GM12878 (cell line): ENCODE measurements around the gene CUL5. TPM values are rescaled to one million over a fixed set of nuclear protein-coding genes. Genes with fewer than 3 reads are reported as not detected.

Experiments
- ATF7 ChIP-seq: fragments of 450-650 bp; IDR thresholded peaks from 2 replicates; pipeline ENCODE4 v1.6.1; 2016; ENCODE audit warnings: low read depth, mild to moderate bottlenecking
- BRCA1 ChIP-seq: IDR thresholded peaks from 2 replicates; pipeline ENCODE4 v1.6.1; 2011; ENCODE audit warnings: low read depth, low read length, improper control_type of control experiment
- HDAC6 ChIP-seq: fragments of 200-600 bp; sonication (generic); IDR thresholded peaks from one replicate; pipeline ENCODE4 v1.8.0; 2017; ENCODE audit warnings: antibody characterized with exemption; ENCODE audit not compliant: unreplicated experiment
- KAT2A ChIP-seq: conservative IDR thresholded peaks from 2 replicates; pipeline ENCODE4 v1.6.1; 2011; ENCODE audit warnings: low read depth, low read length; ENCODE audit not compliant: control insufficient read depth
- LARP7 ChIP-seq: fragments of 450-650 bp; IDR thresholded peaks from 2 replicates; pipeline ENCODE4 v1.6.1; 2017; ENCODE audit warnings: mild to moderate bottlenecking
- NFYA ChIP-seq: IDR thresholded peaks from 2 replicates; pipeline ENCODE4 v1.6.1; 2011; ENCODE audit warnings: low read depth, mild to moderate bottlenecking, low read length, improper control_type of control experiment, borderline replicate concordance
- NFYB ChIP-seq: IDR thresholded peaks from 2 replicates; pipeline ENCODE4 v1.6.1; 2011; ENCODE audit warnings: low read depth, mild to moderate bottlenecking, low read length, improper control_type of control experiment, moderate library complexity; ENCODE audit not compliant: insufficient read depth
- POLR2AphosphoS2 ChIP-seq: IDR thresholded peaks from 2 replicates; pipeline ENCODE4 v1.6.1; 2011; ENCODE audit warnings: low read depth, mild to moderate bottlenecking, low read length, improper control_type of control experiment, moderate library complexity
- RUNX3 ChIP-seq: IDR thresholded peaks from 2 replicates; pipeline ENCODE4 v1.6.1; 2012; ENCODE audit warnings: low read length, inconsistent platforms
- SPI1 ChIP-seq: IDR thresholded peaks from 2 replicates; pipeline ENCODE4 v1.6.1; 2011; ENCODE audit warnings: low read depth, mild to moderate bottlenecking, low read length, moderate library complexity, borderline replicate concordance; ENCODE audit not compliant: insufficient read depth
- STAT1 ChIP-seq: fragments of 450-650 bp; conservative IDR thresholded peaks from 2 replicates; pipeline ENCODE4 v1.6.1; 2014; ENCODE audit warnings: antibody characterized with exemption, mild to moderate bottlenecking
- polyA plus RNA-seq, 11 experiments: library from polyadenylated mRNA; depleted of rRNA in 4 of 11; unstranded in 6 of 11; stranded (reverse) in 5 of 11; fragments of >200 nt; fragmentation: Nextera tagmentation in 4 of 11; fragmentation: Illumina TruSeq in 1 of 11; extraction: Ambion mirVana in 4 of 11; extraction: Trizol in 1 of 11; gene quantifications; 1 replicate in 1 of 11; 2 replicates in 10 of 11; pipeline versions ENCODE4 v1.2.1 to v1.2.3, GENCODE V29; 2011 to 2016; ENCODE audit warnings: inconsistent platforms in 2 of 11, missing spikeins in 2 of 11, low read depth in 1 of 11
- total RNA-seq, 4 experiments: library from RNA; depleted of rRNA in 3 of 4; stranded (reverse); fragments of >200 nt in 3 of 4; fragmentation: Illumina TruSeq in 1 of 4; extraction: Trizol in 1 of 4; gene quantifications; 2 replicates each; pipeline versions ENCODE4 v1.2.1 to v1.2.3, GENCODE V29; 2013 to 2021
- TF ChIP-seq, protein P1 (sequence below): fragments of 450-650 bp; IDR thresholded peaks from 2 replicates; pipeline ENCODE4 v1.6.1; 2017; ENCODE audit warnings: low read depth, mild to moderate bottlenecking, moderate library complexity
- TF ChIP-seq, protein P2 (sequence below): fragments of 450-650 bp; IDR thresholded peaks from 2 replicates; pipeline ENCODE4 v1.6.1; 2017; ENCODE audit warnings: mild to moderate bottlenecking, moderate library complexity
- TF ChIP-seq, protein P3 (sequence below): fragments of 450-650 bp; IDR thresholded peaks from 2 replicates; pipeline ENCODE4 v1.6.1; 2018; ENCODE audit warnings: borderline replicate concordance, mild to moderate bottlenecking; ENCODE audit not compliant: partially characterized antibody
- TF ChIP-seq, protein P4 (sequence below): fragments of 450-650 bp; IDR thresholded peaks from 2 replicates; pipeline ENCODE4 v1.6.1; 2017; ENCODE audit warnings: borderline replicate concordance
- TF ChIP-seq, protein P5 (sequence below): IDR thresholded peaks from 2 replicates; pipeline ENCODE4 v1.6.1; 2011; ENCODE audit warnings: low read depth, low read length, improper control_type of control experiment, borderline replicate concordance

Gene CUL5
- total and polyA plus RNA-seq, 10 of the 15 experiments (the other 5 are each of a cell fraction or from before 2014, with no cell fraction given), result 9.1 to 37.6 (median 18.3) TPM

DNA sequence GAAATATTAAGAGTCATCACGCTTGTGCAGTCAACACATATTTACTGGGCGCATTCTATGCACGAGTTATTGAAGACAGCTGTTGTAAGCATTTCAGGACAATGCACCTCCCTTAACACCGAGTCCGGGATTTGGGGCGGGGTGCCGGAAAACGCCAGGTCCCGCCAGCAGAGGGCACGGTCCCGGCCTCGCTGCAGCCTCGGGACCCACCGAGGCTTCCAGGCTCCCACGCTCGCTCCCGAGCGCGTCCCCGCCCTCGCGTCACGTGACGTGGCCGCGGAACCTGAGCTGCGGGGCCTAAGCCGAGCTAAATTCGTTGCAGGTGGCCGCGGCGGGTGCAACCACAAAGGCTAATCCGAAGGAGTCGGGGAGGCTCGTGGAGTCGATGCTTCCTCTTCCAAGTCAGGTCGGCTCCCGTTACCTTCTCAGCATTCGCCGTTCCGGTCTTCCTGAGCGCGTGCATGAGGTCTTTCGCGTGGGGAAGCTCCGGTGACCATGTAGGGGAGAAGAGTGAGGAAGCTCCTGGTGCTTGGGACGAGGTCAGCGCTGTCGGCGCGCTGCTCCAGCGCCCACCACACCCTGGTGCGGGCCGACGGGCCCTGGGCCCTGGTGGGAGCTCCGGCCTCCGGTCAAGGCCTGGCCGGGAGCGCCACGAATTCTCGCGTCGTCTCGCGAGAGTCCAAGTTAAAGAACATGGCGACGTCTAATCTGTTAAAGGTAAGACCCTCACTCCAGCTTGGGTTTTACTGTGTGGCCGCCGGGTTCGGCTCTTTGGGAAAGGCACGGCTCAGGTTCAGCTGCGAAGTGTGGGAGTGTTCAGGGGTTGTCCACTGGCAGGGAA, at the start of gene CUL5 (continued):
- no peak for TF ChIP-seq NFYA
- TF ChIP-seq, protein P1, sequence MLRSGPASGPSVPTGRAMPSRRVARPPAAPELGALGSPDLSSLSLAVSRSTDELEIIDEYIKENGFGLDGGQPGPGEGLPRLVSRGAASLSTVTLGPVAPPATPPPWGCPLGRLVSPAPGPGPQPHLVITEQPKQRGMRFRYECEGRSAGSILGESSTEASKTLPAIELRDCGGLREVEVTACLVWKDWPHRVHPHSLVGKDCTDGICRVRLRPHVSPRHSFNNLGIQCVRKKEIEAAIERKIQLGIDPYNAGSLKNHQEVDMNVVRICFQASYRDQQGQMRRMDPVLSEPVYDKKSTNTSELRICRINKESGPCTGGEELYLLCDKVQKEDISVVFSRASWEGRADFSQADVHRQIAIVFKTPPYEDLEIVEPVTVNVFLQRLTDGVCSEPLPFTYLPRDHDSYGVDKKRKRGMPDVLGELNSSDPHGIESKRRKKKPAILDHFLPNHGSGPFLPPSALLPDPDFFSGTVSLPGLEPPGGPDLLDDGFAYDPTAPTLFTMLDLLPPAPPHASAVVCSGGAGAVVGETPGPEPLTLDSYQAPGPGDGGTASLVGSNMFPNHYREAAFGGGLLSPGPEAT, result peak; percentile 70
- TF ChIP-seq HDAC6, result peak; percentile 54
- TF ChIP-seq, protein P2, sequence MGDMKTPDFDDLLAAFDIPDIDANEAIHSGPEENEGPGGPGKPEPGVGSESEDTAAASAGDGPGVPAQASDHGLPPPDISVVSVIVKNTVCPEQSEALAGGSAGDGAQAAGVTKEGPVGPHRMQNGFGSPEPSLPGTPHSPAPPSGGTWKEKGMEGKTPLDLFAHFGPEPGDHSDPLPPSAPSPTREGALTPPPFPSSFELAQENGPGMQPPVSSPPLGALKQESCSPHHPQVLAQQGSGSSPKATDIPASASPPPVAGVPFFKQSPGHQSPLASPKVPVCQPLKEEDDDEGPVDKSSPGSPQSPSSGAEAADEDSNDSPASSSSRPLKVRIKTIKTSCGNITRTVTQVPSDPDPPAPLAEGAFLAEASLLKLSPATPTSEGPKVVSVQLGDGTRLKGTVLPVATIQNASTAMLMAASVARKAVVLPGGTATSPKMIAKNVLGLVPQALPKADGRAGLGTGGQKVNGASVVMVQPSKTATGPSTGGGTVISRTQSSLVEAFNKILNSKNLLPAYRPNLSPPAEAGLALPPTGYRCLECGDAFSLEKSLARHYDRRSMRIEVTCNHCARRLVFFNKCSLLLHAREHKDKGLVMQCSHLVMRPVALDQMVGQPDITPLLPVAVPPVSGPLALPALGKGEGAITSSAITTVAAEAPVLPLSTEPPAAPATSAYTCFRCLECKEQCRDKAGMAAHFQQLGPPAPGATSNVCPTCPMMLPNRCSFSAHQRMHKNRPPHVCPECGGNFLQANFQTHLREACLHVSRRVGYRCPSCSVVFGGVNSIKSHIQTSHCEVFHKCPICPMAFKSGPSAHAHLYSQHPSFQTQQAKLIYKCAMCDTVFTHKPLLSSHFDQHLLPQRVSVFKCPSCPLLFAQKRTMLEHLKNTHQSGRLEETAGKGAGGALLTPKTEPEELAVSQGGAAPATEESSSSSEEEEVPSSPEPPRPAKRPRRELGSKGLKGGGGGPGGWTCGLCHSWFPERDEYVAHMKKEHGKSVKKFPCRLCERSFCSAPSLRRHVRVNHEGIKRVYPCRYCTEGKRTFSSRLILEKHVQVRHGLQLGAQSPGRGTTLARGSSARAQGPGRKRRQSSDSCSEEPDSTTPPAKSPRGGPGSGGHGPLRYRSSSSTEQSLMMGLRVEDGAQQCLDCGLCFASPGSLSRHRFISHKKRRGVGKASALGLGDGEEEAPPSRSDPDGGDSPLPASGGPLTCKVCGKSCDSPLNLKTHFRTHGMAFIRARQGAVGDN, result peak; percentile 88
- TF ChIP-seq STAT1, result 0 out of 2 replicates have a peak, but pooled peaks have one; percentile 82
- no peak; the same call in 1 of the 2 replicates for TF ChIP-seq POLR2AphosphoS2
- TF ChIP-seq, protein P3, sequence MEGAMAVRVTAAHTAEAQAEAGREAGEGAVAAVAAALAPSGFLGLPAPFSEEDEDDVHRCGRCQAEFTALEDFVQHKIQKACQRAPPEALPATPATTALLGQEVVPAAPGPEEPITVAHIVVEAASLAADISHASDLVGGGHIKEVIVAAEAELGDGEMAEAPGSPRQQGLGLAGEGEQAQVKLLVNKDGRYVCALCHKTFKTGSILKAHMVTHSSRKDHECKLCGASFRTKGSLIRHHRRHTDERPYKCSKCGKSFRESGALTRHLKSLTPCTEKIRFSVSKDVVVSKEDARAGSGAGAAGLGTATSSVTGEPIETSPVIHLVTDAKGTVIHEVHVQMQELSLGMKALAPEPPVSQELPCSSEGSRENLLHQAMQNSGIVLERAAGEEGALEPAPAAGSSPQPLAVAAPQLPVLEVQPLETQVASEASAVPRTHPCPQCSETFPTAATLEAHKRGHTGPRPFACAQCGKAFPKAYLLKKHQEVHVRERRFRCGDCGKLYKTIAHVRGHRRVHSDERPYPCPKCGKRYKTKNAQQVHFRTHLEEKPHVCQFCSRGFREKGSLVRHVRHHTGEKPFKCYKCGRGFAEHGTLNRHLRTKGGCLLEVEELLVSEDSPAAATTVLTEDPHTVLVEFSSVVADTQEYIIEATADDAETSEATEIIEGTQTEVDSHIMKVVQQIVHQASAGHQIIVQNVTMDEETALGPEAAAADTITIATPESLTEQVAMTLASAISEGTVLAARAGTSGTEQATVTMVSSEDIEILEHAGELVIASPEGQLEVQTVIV, result no peak
- no peak for TF ChIP-seq KAT2A
- peak; percentile 65 for TF ChIP-seq RUNX3
- TF ChIP-seq SPI1, result no peak
- TF ChIP-seq, protein P4, sequence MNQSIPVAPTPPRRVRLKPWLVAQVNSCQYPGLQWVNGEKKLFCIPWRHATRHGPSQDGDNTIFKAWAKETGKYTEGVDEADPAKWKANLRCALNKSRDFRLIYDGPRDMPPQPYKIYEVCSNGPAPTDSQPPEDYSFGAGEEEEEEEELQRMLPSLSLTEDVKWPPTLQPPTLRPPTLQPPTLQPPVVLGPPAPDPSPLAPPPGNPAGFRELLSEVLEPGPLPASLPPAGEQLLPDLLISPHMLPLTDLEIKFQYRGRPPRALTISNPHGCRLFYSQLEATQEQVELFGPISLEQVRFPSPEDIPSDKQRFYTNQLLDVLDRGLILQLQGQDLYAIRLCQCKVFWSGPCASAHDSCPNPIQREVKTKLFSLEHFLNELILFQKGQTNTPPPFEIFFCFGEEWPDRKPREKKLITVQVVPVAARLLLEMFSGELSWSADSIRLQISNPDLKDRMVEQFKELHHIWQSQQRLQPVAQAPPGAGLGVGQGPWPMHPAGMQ, result peak; percentile 59
- peak; percentile 80 for TF ChIP-seq BRCA1
- TF ChIP-seq, protein P5, sequence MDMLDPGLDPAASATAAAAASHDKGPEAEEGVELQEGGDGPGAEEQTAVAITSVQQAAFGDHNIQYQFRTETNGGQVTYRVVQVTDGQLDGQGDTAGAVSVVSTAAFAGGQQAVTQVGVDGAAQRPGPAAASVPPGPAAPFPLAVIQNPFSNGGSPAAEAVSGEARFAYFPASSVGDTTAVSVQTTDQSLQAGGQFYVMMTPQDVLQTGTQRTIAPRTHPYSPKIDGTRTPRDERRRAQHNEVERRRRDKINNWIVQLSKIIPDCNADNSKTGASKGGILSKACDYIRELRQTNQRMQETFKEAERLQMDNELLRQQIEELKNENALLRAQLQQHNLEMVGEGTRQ, result peak; percentile 91
- peak; percentile 82 for TF ChIP-seq LARP7
- no peak for TF ChIP-seq NFYB
- TF ChIP-seq ATF7, result no peak
